SK-N-SH (cell line): ENCODE measurements around the gene PPAN. TPM values are rescaled to one million over a fixed set of nuclear protein-coding genes. Genes with fewer than 3 reads are reported as not detected.

ENCODE experiments used
- CTCF ChIA-PET: fragments of 300-600, 350-600 bp; formaldehyde crosslinking; extraction: SDS; loops from one replicate; lab custom pipeline; 2021; lab: Yijun Ruan, JAX
- POLR2A ChIA-PET: fragments of 350-600 bp; sonication (Branson Sonifier 250); formaldehyde crosslinking; extraction: SDS; loops from one replicate; lab custom pipeline; 2020; ENCODE audit warnings: antibody characterized with exemption, inconsistent platforms; lab: Yijun Ruan, JAX
- DNase-seq: peaks from one replicate; pipeline ENCODE4 v3.0.0; 2012
- H2AFZ ChIP-seq: fragments of 200-600 bp; sonication (generic); 2 replicates; pipeline ENCODE4 v1.8.1; 2016; ENCODE audit warnings: antibody characterized with exemption, mild to moderate bottlenecking, low read depth
- H3F3A ChIP-seq: fragments of 200-600 bp; sonication (generic); replicated peaks from 2 replicates; pipeline ENCODE3; 2016; ENCODE audit warnings: antibody characterized with exemption, mild to moderate bottlenecking; ENCODE audit not compliant: insufficient read depth
- H3K27ac ChIP-seq, 2 experiments: fragments of 200-500 bp in 1 of 2; fragments of 200-600 bp in 1 of 2; sonication (Bioruptor generic) in 1 of 2; sonication (generic), shearing (Covaris generic) in 1 of 2; 2 replicates each; pipeline versions ENCODE4 v1.5.1 to v1.6.1; 2014 to 2016; ENCODE audit warnings: low read depth in 2 of 2, inconsistent platforms in 1 of 2, low read length in 1 of 2, mild to moderate bottlenecking in 1 of 2, mixed read lengths in 1 of 2
- H3K27me3 ChIP-seq: fragments of 200-600 bp; sonication (generic), shearing (Covaris generic); 2 replicates; pipeline ENCODE4 v1.6.1; 2016; ENCODE audit warnings: mixed run types; ENCODE audit not compliant: insufficient read depth
- H3K36me3 ChIP-seq, 2 experiments: fragments of 200-500 bp in 1 of 2; fragments of 200-600 bp in 1 of 2; sonication (Bioruptor generic) in 1 of 2; sonication (generic) in 1 of 2; replicated peaks in 1 of 2; 2 replicates each; pipeline versions ENCODE3 to v1.5.1; 2014 to 2016; ENCODE audit warnings: low read length in 1 of 2, mild to moderate bottlenecking in 1 of 2; ENCODE audit not compliant: insufficient read depth in 2 of 2, control insufficient read depth in 1 of 2
- H3K4me1 ChIP-seq, 2 experiments: fragments of 200-500 bp in 1 of 2; fragments of 200-600 bp in 1 of 2; sonication (Bioruptor generic) in 1 of 2; sonication (generic), shearing (Covaris generic) in 1 of 2; 2 replicates each; pipeline versions ENCODE4 v1.5.1 to v1.6.1; 2014 to 2016; ENCODE audit warnings: low read depth in 1 of 2, low read length in 1 of 2, mixed run types in 1 of 2; ENCODE audit not compliant: insufficient read depth in 2 of 2, control insufficient read depth in 1 of 2
- H3K4me2 ChIP-seq: fragments of 200-600 bp; sonication (generic), shearing (Covaris generic); 2 replicates; pipeline ENCODE4 v1.6.1; 2017; ENCODE audit warnings: mixed run types
- H3K4me3 ChIP-seq, 2 experiments: fragments of 200-500 bp in 1 of 2; fragments of 200-600 bp in 1 of 2; sonication (Bioruptor generic) in 1 of 2; sonication (generic), shearing (Covaris generic) in 1 of 2; 2 replicates each; pipeline versions ENCODE4 v1.5.1 to v1.8.1; 2014 to 2016; ENCODE audit warnings: low read depth in 2 of 2, inconsistent platforms in 1 of 2, low read length in 1 of 2, mild to moderate bottlenecking in 1 of 2, mixed read lengths in 1 of 2, moderate library complexity in 1 of 2
- H3K79me2 ChIP-seq: fragments of 200-600 bp; sonication (generic); 2 replicates; pipeline ENCODE4 v1.8.1; 2017; ENCODE audit warnings: mild to moderate bottlenecking; ENCODE audit not compliant: insufficient read depth
- H3K9ac ChIP-seq: fragments of 200-600 bp; sonication (generic); 2 replicates; pipeline ENCODE4 v1.6.1; 2017; ENCODE audit warnings: mixed run types
- H3K9me2 ChIP-seq: fragments of 200-600 bp; sonication (generic); 2 replicates; pipeline ENCODE4 v1.6.1; 2017; ENCODE audit warnings: mixed run types
- H3K9me3 ChIP-seq: fragments of 200-600 bp; sonication (generic); 2 replicates; pipeline ENCODE4 v1.6.1; 2017; ENCODE audit warnings: mixed run types, mild to moderate bottlenecking, moderate library complexity
- H4K20me1 ChIP-seq: fragments of 200-600 bp; sonication (generic); 2 replicates; pipeline ENCODE4 v1.6.1; 2017; ENCODE audit warnings: mild to moderate bottlenecking, mixed run types; ENCODE audit not compliant: insufficient read depth
- CHD2 ChIP-seq: fragments of 150-350 bp; IDR thresholded peaks from 2 replicates; pipeline ENCODE4 v1.6.1; 2018; ENCODE audit warnings: low read length; ENCODE audit not compliant: partially characterized antibody
- ELF1 ChIP-seq: IDR thresholded peaks from 2 replicates; pipeline ENCODE4 v1.4.0; 2012
- EP300 ChIP-seq, 2 experiments: IDR thresholded peaks; 2 replicates each; pipeline versions ENCODE4 v1.4.0 to v1.6.1; 2012; ENCODE audit warnings: borderline replicate concordance in 1 of 2, low read depth in 1 of 2, low read length in 1 of 2
- EZH2phosphoT487 ChIP-seq: fragments of 200-600 bp; sonication (generic); IDR thresholded peaks from 2 replicates; pipeline ENCODE4 v1.6.1; 2017; ENCODE audit warnings: low read depth, mixed run types, mild to moderate bottlenecking, antibody characterized with exemption, moderate library complexity, borderline replicate concordance
- GABPA ChIP-seq: IDR thresholded peaks from 2 replicates; pipeline ENCODE4 v1.4.0; 2012; ENCODE audit warnings: low read depth, mild to moderate bottlenecking
- MEF2A ChIP-seq: IDR thresholded peaks from 2 replicates; pipeline ENCODE4 v1.4.0; 2012; ENCODE audit warnings: low read depth, borderline replicate concordance
- NRF1 ChIP-seq: IDR thresholded peaks from 2 replicates; pipeline ENCODE4 v1.6.1; 2012; ENCODE audit warnings: low read depth, mild to moderate bottlenecking, low read length
- PBX3 ChIP-seq: IDR thresholded peaks from 2 replicates; pipeline ENCODE4; 2012
- RAD21 ChIP-seq: IDR thresholded peaks from 2 replicates; pipeline ENCODE4 v1.6.1; 2012; ENCODE audit warnings: mild to moderate bottlenecking, low read length
- RXRA ChIP-seq: IDR thresholded peaks from 2 replicates; pipeline ENCODE4 v1.4.0; 2012; ENCODE audit warnings: low read depth, mild to moderate bottlenecking, borderline replicate concordance
- SIN3A ChIP-seq: IDR thresholded peaks from 2 replicates; pipeline ENCODE4 v1.6.1; 2012; ENCODE audit warnings: low read depth, mild to moderate bottlenecking, low read length, moderate library complexity, borderline replicate concordance
- SMC3 ChIP-seq: IDR thresholded peaks from 2 replicates; pipeline ENCODE4 v1.6.1; 2012; ENCODE audit warnings: low read depth, low read length, improper control_type of control experiment
- TAF1 ChIP-seq: IDR thresholded peaks from 2 replicates; pipeline ENCODE4 v1.6.1; 2012; ENCODE audit warnings: low read depth, mild to moderate bottlenecking, low read length, moderate library complexity, borderline replicate concordance
- TEAD4 ChIP-seq: IDR thresholded peaks from 2 replicates; pipeline ENCODE4 v1.4.0; 2012; ENCODE audit warnings: mild to moderate bottlenecking, borderline replicate concordance; ENCODE audit not compliant: insufficient read depth
- WGBS: methylation state at CpG from one replicate; pipeline ENCODE4 v1.1.6; 2017; ENCODE audit warnings: low lambda C conversion rate; 5-methylcytosine and 5-hydroxymethylcytosine counted together
- polyA plus RNA-seq, 3 experiments: library from polyadenylated mRNA; depleted of rRNA; stranded (reverse); fragments of >200 nt; gene quantifications; 2 replicates each; pipeline ENCODE4 v1.2.3, GENCODE V29; 2012
- TF ChIP-seq, protein P1 (sequence below): fragments of 150-350 bp; IDR thresholded peaks from 2 replicates; pipeline ENCODE4 v1.6.1; 2016; ENCODE audit warnings: mild to moderate bottlenecking, low read depth, low read length
- TF ChIP-seq, protein P2 (sequence below): IDR thresholded peaks from 2 replicates; pipeline ENCODE4 v1.4.0; 2012; ENCODE audit warnings: low read depth, borderline replicate concordance

Gene PPAN
- polyA plus RNA-seq, 1 of the 3 experiments (the other 2 are of a cell fraction), result 75.6 TPM

GRCh38 chr19:10149427-10149826 is 43.3 kb downstream of the PPAN start:
- CTCF ChIA-PET, result interaction anchor here (1.0 to 2.4 kb wide), 2 partner anchors 12 to 101 kb away, joined by 3 to 7 read pairs; no protein-coding TSS in a partner anchor
- 94% methylated on average over 12 of the region's 12 CpGs for WGBS

GRCh38 chr19:10151521-10151920 is 45.4 kb downstream of the PPAN start:
- H2AFZ ChIP-seq, result no peak overlapping the region
- H3F3A ChIP-seq, result no peaks in the 10 kb centered on the region
- H3K9ac ChIP-seq, result no peak overlapping the region
- H3K27me3 ChIP-seq, result no peaks in the 10 kb centered on the region
- no peaks in the 10 kb centered on the region; the same call in 1 of the 2 replicates for H3K79me2 ChIP-seq
- H4K20me1 ChIP-seq, result no peaks in the 10 kb centered on the region
- H3K4me1 ChIP-seq, result peaks cover 0 to 3% of the 10 kb centered on the region in 2 experiments; a peak in 1 of 4 replicates
- CTCF ChIA-PET, result interaction anchor here (0.9 to 2.4 kb wide), 4 partner anchors 11 to 108 kb away, joined by 3 to 7 read pairs (median 4); no protein-coding TSS in a partner anchor
- POLR2A ChIA-PET, result no interaction called here
- H3K4me2 ChIP-seq, result no peak overlapping the region
- 90% methylated on average over 5 of the region's 5 CpGs for WGBS
- H3K9me3 ChIP-seq, result no peaks in the 10 kb centered on the region
- TF ChIP-seq EP300 (IDR thresholded peaks at IDR 0.05; ENCODE audit: borderline replicate concordance in 1 of 2, low read depth in 1 of 2, low read length in 1 of 2), result no peak
- no peak for TF ChIP-seq ELF1
- no peak for TF ChIP-seq PBX3
- TF ChIP-seq, protein P1, sequence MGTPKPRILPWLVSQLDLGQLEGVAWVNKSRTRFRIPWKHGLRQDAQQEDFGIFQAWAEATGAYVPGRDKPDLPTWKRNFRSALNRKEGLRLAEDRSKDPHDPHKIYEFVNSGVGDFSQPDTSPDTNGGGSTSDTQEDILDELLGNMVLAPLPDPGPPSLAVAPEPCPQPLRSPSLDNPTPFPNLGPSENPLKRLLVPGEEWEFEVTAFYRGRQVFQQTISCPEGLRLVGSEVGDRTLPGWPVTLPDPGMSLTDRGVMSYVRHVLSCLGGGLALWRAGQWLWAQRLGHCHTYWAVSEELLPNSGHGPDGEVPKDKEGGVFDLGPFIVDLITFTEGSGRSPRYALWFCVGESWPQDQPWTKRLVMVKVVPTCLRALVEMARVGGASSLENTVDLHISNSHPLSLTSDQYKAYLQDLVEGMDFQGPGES, result no peak
- TF ChIP-seq RAD21, result no peak
- no peak for TF ChIP-seq SMC3
- no peak for TF ChIP-seq GABPA
- TF ChIP-seq TAF1, result no peak
- no peak for TF ChIP-seq RXRA
- no peak for TF ChIP-seq MEF2A
- no peak for DNase-seq
- H3K4me3 ChIP-seq, result no peak overlapping the region
- H3K36me3 ChIP-seq, result peaks cover 59 to 60% of the 10 kb centered on the region in 2 experiments
- H3K9me2 ChIP-seq, result no peaks in the 10 kb centered on the region
- no peak overlapping the region for H3K27ac ChIP-seq

More at GRCh38 chr19:10149427-10149826, 43.3 kb downstream of the PPAN start:
- Histone ChIP-seq H3K9me3 (no peaks in the 10 kb centered on the region), H3K9me2 (no peaks in the 10 kb centered on the region), H3K9ac (no peak overlapping the region), H3F3A (no peaks in the 10 kb centered on the region), H3K4me3 (no peak overlapping the region), H3K4me2 (no peak overlapping the region), H3K4me1 (peaks cover 0 to 8% of the 10 kb centered on the region in 2 experiments; a peak in 1 of 4 replicates), H3K79me2 (no peaks in the 10 kb centered on the region; the same call in 1 of the 2 replicates), H3K27me3 (no peaks in the 10 kb centered on the region), H3K27ac (no peak overlapping the region), H4K20me1 (no peaks in the 10 kb centered on the region), H3K36me3 (peaks cover 65 to 67% of the 10 kb centered on the region in 2 experiments), H2AFZ (no peak overlapping the region)
- TF ChIP-seq RXRA, result no peak
- TF ChIP-seq EZH2phosphoT487, result no peak
- no peak for TF ChIP-seq PBX3
- TF ChIP-seq CHD2, result no peak
- no peak for TF ChIP-seq NRF1
- TF ChIP-seq, protein P2, sequence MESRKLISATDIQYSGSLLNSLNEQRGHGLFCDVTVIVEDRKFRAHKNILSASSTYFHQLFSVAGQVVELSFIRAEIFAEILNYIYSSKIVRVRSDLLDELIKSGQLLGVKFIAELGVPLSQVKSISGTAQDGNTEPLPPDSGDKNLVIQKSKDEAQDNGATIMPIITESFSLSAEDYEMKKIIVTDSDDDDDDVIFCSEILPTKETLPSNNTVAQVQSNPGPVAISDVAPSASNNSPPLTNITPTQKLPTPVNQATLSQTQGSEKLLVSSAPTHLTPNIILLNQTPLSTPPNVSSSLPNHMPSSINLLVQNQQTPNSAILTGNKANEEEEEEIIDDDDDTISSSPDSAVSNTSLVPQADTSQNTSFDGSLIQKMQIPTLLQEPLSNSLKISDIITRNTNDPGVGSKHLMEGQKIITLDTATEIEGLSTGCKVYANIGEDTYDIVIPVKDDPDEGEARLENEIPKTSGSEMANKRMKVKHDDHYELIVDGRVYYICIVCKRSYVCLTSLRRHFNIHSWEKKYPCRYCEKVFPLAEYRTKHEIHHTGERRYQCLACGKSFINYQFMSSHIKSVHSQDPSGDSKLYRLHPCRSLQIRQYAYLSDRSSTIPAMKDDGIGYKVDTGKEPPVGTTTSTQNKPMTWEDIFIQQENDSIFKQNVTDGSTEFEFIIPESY, result no peak
- TF ChIP-seq EP300 (IDR thresholded peaks at IDR 0.05; ENCODE audit: borderline replicate concordance in 1 of 2, low read depth in 1 of 2, low read length in 1 of 2), result no peak
- TF ChIP-seq TEAD4, result no peak
- TF ChIP-seq, protein P1, result no peak
- no peak for TF ChIP-seq SIN3A
- DNase-seq, result no peak
- POLR2A ChIA-PET, result no interaction called here
